ENCODE results near the gene COG6.

Gene COG6

GRCh38 chr13:39770221-39771090 lies 115.0 kb downstream of the COG6 start:
- DNase-seq, result no peak

GRCh38 chr13:39773833-39774232 lies 118.4 kb downstream of the COG6 start:
- DNase-seq, result no peak

- DNase-seq, result no peak
These were observed 121.0 kb downstream of the COG6 start for GRCh38 chr13:39776439-39776838.

- no peak for DNase-seq
These were observed 121.6 kb downstream of the COG6 start for GRCh38 chr13:39777021-39777420.

- no peak for DNase-seq
These were observed 122.1 kb downstream of the COG6 start for GRCh38 chr13:39777527-39778061.

GRCh38 chr13:39779337-39780265 lies 124.1 kb downstream of the COG6 start:
- DNase-seq, result no peak

- DNase-seq, result no peak
These were observed 125.2 kb downstream of the COG6 start for GRCh38 chr13:39780711-39781110.

GRCh38 chr13:39781381-39781780 lies 125.9 kb downstream of the COG6 start:
- DNase-seq, result no peak

- no peak for DNase-seq
These were observed 127.6 kb downstream of the COG6 start for GRCh38 chr13:39783051-39783450.

GRCh38 chr13:39784347-39784746 lies 128.9 kb downstream of the COG6 start:
- no peak for DNase-seq

- DNase-seq, result no peak
These were observed 130.6 kb downstream of the COG6 start for GRCh38 chr13:39786091-39786490.

- DNase-seq, result no peak
These were observed 131.6 kb downstream of the COG6 start for GRCh38 chr13:39787086-39787487.

- no peak for DNase-seq
These were observed 132.6 kb downstream of the COG6 start for GRCh38 chr13:39788102-39788501.

- no peak for DNase-seq
These were observed 134.0 kb downstream of the COG6 start for GRCh38 chr13:39789451-39789850.
